Cerebellar cortex (tissue), 1 donor: ENCODE results near the gene TCN2.
"Not testable (repeated sequence)": the region's sequence is repeated elsewhere in the genome, so short reads cannot be mapped to it uniquely, and the experiment has no call there.

Experiments
- DNase-seq: peaks from one replicate; pipeline ENCODE4 v3.0.0-alpha.2; 2015; ENCODE audit warnings: low spot score

Gene TCN2

DNA sequence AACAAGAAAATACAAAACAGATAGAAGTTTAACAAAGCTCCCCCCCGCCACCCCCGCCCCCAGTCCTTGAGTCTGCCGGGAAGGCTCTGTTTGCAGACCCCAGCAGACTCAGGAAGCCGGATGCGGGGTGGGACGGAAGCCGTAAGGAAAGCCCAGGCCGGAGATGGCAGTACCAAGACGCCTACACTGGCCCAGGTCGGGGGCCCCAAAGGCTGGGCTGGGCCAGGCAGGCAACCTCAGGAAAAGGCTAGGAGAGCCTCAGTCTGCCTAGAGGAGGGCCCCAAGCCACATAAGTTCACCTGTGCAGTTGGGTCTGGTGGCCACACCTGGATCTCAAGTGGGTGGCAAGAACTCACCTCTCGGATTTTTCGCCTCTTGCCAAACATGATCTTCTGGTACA lies 28.5 kb upstream of the TCN2 start:
- no peak for DNase-seq

DNA sequence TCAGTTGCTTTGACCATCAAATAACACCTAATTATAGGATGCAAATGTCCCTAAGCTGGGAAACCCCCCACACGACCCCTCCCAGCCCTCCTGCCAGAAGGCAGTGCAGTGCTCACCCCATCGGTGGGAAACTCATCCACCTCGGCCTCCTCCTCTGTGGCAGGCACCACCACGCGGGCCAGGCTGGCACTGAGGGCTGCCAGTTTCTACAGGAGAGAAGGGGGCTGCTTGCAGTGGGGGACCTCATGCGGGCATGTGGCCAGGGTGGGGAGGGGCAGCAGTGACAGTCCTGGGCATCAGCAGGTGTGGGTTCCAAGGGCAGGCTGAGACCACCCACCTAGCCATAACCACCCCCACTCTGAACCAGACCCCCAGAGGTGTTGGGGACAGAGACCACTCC lies 26.1 kb upstream of the TCN2 start:
- DNase-seq, result no peak

DNA sequence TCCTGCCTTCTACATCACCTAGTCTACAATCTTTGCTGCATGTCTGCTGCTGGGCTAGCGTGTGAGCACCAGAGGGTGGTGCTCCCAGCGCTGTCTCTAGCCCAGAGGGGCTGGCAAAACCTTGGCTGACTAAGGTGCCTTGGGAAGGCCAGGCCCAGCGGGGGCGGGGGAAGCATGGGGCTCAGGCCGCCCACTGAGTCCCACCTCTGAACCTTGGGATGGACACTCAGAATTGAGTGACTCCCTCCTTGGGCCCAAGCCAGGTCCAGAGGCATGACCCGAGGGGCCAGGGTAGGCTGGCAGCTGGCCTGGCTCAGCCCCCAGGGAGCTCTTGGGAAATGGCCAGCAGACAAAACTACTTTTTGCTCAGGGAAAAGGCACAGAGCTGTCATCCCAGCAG lies 24.9 kb upstream of the TCN2 start:
- no peak for DNase-seq

DNA sequence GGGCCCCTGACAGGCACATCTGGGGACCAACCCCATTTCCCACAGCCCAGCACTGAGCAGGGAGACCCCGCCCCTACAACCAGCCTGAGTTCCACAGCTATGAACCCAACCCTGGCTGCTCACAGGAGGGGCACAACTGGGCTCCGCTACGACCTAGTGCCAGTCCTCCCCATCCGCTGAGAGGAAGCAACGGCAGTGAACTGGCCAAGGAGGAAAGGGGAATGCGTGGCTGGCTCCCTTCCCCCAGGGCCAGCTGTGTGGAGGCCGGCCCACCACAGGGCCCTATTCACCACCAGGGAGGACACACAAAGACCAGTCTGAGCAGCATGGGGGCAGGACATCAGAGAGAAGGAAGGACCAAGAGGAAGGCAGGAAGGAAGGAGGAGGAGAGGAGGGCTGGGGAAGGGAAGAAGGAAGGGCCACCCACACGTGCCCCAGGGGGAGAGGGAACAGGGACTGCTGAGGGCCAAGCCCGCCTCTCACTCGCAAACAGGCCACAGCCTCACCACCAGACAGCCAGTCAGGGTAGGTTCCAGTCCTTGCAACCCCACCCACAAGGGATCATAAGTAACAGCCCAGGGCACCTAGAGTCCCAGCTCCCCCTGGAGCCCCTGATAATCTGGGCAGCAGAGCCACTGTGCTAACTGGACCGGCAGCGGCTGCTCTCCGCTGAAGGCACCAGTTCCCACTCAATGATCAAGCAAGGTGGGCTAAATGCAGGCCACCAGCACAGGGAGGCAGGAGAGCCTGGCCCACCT lies 24.0 kb upstream of the TCN2 start:
- no peak for DNase-seq

DNA sequence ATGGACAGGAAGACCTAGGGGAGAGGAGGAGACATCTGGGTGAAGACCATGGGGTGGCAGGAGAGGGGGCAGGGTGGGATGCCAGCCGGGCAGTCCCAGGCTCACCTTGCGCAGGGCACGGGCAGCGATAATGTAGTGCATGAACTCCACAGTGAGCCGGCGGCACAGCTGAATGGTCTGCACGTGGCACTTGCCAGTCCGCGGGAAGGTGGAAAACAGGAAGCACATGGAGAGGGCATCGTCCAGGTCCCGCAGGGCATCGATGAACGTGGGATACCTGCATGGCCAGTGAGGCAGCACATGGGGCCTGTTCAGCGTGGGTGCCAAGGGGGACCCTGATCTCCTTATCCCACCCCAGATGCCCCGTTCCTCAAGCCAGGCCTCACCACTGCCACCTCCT lies 22.5 kb upstream of the TCN2 start:
- no peak for DNase-seq

DNA sequence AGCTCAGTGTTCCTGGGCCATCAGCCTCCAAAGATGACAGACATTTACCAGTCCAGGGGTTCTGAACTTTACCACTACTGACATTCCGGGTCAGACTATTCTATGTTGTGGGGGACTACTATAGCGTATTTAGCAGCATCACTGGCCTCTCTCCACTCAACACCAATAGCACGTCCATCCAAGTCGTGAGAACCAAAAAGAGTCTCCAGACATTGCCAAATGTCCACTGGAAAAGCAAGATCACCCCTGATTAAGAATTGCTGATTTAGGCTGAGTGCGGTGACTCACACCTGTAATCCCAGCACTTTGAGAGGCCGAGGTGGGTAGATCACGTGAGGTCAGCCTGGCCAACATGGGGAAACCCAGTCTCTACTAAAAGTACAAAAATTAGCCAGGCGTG lies 20.6 kb upstream of the TCN2 start:
- no peak for DNase-seq

DNA sequence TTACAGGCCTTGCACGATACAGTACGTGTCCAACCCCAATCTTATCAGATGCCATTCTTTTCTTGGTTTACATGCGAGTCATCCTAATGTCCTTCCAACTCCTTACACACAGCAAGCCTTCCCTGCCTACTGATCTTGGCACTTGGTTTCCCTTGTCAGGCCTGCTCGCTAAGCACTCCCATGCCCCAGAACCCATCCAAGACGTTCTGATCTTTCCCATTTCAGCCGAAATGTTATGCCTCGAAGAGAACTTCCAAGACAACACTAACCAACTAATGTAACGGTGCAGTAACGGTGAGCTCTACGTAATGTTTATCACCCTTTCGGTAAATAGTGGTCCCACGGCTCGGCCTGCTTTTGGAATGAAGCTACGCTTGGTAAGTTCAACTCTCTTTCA lies 15.8 kb upstream of the TCN2 start:
- no peak for DNase-seq

DNA sequence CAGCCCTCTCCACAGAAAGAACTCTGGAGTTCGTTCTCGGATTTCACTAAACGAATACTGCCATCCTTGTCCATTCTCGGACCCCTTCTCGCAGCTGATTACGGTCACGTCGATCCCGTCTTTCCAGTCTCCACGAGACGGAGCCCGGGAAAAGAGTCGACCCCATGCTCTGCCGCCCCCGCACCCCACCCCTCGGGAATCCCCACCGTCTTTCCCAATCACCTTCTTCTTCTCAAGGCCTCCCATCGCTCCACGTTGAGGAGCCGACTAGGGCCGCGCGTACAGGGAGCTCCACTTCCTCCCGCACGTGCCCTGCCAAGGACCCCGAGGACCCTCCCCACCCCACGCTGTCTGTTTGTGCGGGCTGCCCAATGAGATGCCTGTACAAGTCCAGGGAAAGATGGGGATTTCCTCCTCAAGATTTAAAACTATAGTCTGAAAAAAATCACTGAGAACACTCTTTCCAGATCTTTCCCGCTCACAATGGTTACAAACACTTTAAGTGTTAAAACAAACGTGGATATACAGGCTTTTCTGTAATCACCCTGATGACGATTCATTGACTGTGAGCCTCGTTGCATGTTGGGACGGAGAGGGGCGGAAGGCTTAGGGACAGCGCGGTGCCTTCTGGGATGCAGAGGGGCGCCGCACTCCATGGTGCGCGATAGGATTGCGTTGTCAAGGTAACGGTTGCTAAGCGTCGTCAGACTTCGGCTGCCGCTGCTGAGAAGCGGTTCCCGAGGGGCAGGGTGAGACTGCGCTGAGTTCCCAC lies 15.2 kb upstream of the TCN2 start, which contains the start of gene PES1:
PES1 (minus strand) TSS at position 323 of the 772 bp plus-strand sequence; CDS start at position 246, 77 bp downstream.
- peak; percentile 98 for DNase-seq

DNA sequence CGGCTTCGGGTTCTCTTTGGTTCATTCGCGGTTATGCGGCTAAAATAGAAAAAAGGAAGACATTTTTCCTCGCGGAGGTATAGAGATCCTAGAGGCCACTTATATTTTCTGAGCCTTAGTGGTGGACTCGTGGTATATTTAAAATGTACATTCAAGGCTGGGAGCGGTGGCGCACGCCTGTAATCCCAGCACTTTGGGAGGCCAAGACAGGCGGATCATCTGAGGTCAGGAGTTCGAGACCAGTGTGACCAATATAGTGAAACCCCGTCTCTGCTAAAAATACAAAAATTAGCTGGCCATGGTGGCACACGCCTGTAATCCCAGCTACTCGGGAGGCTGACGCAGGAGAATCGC lies 14.6 kb upstream of the TCN2 start:
- DNase-seq, result not testable (repeated sequence)

DNA sequence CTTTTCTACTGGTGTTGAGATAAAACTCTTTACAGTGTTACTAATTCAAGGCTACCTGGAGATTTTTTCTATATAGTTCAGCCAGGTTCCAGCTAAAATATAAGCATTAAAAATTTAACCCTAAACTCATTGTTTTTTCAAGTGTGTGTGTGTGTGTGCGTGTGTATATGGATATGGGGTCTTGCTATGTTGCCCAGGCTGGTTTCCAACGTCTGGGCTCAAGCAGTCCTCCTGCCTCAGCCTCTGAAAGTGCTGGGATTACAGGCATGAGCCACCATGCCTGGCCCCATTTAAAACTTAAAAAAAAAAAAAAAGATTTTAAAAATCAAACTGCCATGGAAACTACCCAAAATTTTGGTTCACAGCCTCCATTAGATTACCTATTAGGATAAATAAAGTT lies 10.8 kb upstream of the TCN2 start:
- DNase-seq, result no peak

DNA sequence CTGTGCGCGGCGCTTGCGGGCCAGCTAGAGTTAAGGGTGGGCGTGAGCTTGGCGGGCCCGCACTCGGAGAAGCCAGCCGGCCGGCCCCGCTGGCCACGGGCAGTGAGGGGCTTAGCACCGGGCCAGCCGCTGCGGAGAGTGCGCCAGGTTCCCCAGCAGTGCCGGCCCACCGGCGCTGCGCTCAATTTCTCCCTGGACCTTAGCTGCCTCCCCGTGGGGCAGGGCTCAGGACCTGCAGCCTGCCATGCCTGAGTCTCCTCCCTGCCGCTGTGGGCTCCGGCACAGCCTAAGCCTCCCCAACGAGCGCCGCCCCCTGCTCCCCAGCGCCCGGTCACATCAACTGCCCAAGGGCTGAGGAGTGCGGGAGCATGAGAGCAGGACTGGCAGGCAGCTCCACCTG lies 10.1 kb upstream of the TCN2 start:
- no peak for DNase-seq

DNA sequence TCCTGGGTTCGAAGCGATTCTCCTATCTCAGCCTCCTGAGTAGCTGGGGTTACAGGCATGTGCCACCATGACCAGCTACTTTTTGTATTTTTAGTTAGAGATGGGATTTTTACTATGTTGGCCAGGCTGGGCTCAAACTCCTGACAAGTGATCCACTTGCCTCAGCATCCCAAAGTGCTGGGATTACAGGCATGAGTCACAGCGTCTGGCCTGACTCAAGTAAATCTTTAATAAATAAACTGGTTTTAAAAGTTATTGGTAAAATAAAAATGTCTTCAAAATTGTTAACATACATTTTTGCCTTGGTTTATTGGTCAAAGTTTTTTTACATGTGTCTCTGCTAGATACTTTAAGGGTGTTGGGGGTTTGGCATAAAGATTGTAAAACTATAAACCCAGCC lies 8.0 kb upstream of the TCN2 start:
- DNase-seq, result no peak

DNA sequence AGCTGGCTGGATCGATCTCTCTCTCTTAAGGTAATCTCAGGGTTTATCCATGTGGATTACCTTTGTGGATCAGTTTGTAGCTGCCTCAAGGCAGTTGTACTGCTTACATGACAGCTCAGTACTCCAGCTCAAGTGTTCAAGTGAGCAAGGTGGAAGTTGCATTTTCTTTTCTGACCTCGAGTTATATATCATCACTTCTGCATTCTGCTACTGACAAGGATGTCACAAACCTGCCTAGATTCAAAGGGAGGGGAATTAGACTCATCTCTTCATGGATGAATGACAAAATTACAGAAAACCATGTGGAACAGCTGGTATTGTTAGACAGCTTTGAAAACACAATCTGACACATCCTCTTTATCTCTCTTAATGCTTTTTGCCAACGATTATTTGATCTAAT lies 6.1 kb upstream of the TCN2 start:
- no peak for DNase-seq

DNA sequence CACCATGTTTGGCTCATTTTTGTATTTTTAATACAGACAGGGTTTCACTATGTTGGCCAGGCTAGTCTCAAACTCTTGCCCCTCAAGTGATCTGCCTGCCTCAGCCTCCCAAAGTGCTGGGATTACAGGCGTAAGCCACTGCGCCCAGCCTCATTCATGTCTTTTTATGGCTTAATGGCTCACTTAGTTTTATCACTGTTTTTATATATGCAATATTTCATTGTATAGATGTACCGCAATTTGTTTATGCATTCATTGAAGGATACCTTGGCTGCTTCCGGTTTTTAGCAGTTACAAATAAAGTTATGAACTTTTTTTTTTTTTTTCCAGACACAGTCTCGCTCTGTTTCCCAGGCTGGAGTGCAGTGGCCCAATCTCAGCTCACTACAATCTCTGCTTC lies 5.5 kb upstream of the TCN2 start:
- DNase-seq, result no peak

DNA sequence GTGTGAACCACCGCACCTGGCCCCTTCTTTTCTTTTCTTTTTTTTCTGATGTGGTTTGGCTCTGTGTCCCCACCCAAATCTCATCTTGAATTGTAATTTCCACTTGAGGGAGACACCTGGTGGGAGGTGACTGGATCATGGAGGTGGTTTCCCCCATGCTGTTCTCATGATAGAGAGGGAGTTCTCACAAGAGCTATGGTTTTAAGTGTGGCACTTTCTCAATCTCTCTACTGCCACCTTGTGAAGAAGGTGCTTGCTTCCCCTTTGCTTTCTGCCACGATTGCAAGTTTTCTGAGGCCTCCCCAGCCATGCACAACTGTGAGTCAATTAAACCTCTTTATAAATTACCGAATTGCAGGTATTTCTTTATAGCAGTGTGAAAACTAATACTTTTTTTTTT lies 4.9 kb upstream of the TCN2 start:
- peak; percentile 45 for DNase-seq

DNA sequence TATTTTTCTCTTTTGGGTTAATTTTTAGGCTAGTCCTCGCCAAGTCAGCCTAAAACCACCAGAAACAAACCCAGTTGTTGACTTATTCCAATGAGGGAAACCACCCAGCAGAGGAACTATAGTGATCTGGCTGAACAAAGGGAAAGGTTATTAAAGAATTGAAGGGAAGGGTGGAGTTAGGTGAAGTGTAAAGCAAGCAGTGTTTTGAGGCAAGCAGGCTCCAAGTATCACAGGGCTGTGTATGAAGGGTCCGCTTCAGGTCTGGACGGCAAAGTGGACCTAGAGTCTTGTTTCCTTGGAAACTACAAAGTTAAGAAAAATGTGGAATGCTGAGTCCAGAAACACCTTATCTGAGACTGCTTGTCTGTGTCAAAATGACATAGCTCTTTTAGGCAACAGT lies 3.2 kb upstream of the TCN2 start:
- DNase-seq, result no peak

DNA sequence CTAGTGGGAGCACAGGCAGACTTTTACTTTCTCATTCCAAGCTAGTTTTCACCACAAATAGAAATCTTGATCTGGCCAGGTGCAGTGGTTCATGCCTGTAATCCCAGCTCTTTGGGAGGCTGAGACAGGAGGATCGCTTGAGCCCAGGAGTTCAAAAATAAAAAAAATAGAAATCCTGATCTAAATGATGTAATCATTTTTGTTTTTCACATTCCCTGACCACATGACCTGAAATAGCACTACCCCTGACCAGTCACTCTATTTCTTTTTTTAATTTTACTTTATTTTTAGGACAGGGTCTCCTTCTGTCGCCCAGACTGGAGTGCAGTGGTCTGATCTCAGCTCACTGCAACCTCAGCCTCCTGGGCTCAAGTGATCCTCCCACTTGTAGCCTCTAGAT lies 2.3 kb upstream of the TCN2 start:
- no peak for DNase-seq

DNA sequence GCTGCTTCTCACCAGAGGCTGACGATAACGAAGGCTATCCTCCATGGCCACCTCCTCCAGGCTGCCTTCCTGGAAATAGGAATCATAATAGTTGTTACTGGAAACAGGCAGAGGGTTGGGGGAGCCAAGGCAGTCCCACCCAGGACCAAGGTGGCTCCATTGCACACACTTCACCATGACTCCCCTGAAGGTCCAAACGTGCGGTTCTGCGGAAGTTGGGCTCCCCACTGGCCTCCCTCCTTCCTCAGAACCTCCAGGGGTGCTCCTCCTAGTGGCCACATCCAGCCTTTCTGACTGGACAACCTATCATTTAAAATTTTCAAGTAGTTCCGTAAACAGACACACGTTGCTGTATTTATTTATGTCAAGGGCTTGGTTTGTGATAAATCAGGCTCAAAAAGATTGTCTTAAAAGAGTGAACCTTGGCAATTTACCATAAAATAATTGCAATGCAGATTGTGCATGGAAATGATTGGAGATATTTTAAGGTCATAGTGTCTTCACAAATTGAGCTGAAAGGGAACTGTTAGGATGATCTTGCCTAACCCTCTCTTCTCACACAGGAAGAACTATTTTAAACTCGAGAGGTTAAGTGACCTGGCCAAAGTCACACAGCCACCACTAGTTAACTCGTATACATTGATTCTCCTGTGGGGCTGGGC lies 1.4 kb upstream of the TCN2 start:
- DNase-seq, result peak; percentile 24

DNA sequence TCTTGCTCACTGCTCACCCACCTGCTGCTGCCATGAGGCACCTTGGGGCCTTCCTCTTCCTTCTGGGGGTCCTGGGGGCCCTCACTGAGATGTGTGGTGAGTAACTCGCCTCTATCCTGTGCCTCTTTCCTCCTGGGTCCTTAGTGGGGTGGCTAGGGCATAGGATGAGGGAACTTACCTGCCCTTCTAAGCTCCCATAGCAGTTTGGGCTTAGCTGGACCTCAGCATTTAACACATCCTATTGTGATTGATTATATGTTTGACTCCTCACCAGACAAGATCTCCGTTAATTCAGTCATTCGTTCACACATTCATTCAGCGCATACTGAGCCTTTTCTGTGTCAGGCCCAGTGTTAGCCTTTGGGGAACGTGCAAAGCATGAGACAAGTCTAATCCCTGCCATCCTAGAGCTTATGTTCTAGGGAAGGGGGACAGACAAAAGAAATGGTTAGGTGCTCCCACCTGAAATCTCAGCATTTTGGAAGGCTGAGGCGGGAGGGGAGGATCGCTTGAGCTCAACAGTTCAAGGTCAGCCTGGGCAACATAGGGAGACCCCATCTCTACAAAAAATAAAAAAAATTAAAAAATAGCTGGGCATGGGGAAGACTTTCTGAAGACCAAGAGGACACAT lies 441 bp downstream of the TCN2 start:
- no peak for DNase-seq

DNA sequence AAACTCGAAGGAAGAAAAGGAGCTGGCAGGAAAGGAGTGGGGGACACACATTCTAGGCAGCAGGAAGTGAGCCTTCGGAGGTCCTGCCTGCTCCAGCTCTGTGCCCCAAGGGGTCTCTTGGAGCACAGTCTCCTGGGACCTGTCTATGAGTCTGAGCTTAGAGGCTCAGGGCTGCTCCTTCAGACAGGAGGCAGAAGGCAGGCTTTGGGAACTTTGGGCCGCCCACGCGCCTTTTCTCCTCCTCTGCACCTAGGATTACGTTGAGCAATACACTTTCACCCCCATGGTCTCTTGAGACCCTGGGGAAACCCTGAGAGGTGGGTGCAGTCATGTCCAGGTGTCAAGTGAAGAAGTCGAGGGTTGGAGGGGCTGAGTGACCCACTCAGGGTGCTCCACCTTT lies 965 bp downstream of the TCN2 start:
- no peak for DNase-seq

DNA sequence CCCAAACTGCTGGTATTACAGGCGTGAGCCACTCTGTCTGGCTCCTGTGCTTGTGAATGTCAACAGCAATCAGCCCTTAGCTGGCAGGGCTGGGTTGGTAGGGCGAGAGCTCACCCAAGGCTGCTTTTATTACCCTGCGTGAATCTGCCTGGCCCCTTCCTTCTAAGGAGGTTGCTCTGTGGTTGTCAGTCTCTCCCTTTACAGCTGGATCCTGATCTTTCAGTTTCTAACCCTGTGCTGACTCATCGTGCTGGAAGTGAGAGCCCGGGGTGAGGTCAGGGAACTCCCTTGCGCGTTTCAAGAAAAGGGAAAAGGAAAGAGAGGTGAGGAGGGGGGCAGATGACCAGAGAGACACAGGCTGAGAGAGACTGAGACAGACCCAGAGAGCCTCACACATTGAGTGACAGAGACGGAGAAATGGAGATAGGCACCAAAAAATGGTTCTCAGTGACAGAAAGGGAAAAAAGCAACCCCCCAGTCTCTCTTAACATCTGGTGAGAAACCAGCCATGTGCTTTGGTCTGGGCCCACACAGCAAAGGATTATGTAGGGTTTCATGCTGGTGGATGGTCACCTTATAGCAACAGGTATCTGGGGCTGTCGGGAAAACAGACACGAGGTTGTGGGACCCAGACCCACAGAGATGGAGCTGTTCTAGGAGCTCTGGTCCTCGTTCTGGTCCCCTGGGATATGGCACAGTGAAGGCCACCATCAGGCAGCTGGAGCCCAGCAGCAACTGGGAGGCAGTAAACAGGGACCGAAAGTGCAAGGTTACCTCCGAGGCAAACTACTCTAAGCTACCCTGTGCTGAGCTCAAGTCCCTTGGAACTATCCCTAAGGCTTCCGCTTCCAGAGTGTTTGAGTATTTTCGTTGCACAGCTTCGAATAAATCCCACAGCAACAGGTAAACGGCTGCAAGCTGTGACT lies 2.5 kb downstream of the TCN2 start:
- DNase-seq, result no peak

DNA sequence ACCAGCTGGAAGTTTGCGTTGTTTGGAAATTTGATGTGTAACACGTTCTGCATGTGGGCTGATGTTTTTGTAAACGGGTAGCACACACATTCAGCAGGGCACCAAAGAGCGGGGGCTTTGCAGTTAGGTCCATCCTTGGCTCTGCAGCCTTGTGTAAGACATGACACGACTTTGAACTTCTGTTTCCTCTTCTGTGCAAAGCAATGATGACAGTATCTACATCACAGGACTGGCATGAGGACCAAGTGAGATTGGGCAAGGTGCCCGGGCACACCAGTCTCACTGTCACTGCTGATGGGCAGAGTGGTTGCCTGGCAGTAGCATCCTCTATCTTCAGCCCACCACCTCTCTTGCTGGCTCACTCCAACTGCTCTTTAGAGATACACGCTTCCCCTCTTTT lies 3.3 kb downstream of the TCN2 start:
- DNase-seq, result no peak
